K562 (cell line): ENCODE measurements around the gene NDUFAF8.
A peak's percentile ranks its signal among the peaks of the same experiment; 100 is the strongest.

ENCODE experiments used
- BRF2 ChIP-seq: IDR thresholded peaks from 3 replicates; pipeline ENCODE4 v1.6.1; 2011; ENCODE audit warnings: borderline replicate concordance, mild to moderate bottlenecking; ENCODE audit not compliant: insufficient read length, insufficient read depth
- CHD4 ChIP-seq: fragments of 200-600 bp; sonication (generic); IDR thresholded peaks from 3 replicates; pipeline ENCODE4 v1.6.1; 2012; ENCODE audit warnings: low read depth, mild to moderate bottlenecking, mixed read lengths, low read length, inconsistent platforms; ENCODE audit not compliant: insufficient read depth, insufficient replicate concordance, poor library complexity, severe bottlenecking
- GTF2F1 ChIP-seq: IDR thresholded peaks from 2 replicates; pipeline ENCODE4 v1.6.1; 2011; ENCODE audit warnings: low read depth, low read length, improper control_type of control experiment
- MAZ ChIP-seq, 2 experiments: fragments of 450-650 bp in 1 of 2; sonication (generic) in 1 of 2; formaldehyde crosslinking; IDR thresholded peaks in 1 of 2; conservative IDR thresholded peaks in 1 of 2; 2 replicates each; pipeline versions ENCODE4 v1.4.0 to v1.5.0; 2020; ENCODE audit warnings: mild to moderate bottlenecking in 1 of 2, missing genetic modification reagents in 1 of 2
- POLR2A ChIP-seq: fragments of 450-650 bp; conservative IDR thresholded peaks from 2 replicates; pipeline ENCODE4 v1.6.1; 2016
- RNF219 ChIP-seq: fragments of 250-450 bp; sonication (Bioruptor Pico); IDR thresholded peaks from 2 replicates; pipeline ENCODE4 v1.5.0; 2022; ENCODE audit warnings: mild to moderate bottlenecking
- SAP30 ChIP-seq: fragments of 200-600 bp; sonication (generic); IDR thresholded peaks from 2 replicates; pipeline ENCODE4 v1.6.1; 2012; ENCODE audit warnings: borderline replicate concordance, low read depth, mild to moderate bottlenecking, moderate library complexity, low read length, control low read depth, inconsistent platforms; ENCODE audit not compliant: insufficient read depth, poor library complexity, severe bottlenecking
- SETDB1 ChIP-seq: IDR thresholded peaks from one replicate; pipeline ENCODE4 v1.6.1; 2012; ENCODE audit warnings: low read length, control low read depth, inconsistent platforms
- SNAPC5 ChIP-seq: fragments of 250-450 bp; sonication (Bioruptor Pico); IDR thresholded peaks from 2 replicates; pipeline ENCODE4 v1.8.0; 2021; ENCODE audit warnings: moderate library complexity, mild to moderate bottlenecking, inconsistent platforms
- STAG1 ChIP-seq: sonication (generic); formaldehyde crosslinking; IDR thresholded peaks from 2 replicates; pipeline ENCODE4 v1.5.0; 2020; ENCODE audit warnings: missing genetic modification reagents, borderline replicate concordance
- THAP12 ChIP-seq: fragments of 250-450 bp; sonication (Bioruptor Pico); IDR thresholded peaks from 2 replicates; pipeline ENCODE4 v1.9.0; 2021; ENCODE audit warnings: mild to moderate bottlenecking, inconsistent platforms
- ZBTB33 ChIP-seq: sonication (generic); formaldehyde crosslinking; IDR thresholded peaks from 2 replicates; pipeline ENCODE4 v1.8.1; 2023; ENCODE audit warnings: mild to moderate bottlenecking, missing genetic modification reagents

GRCh38 chr17:81196505-81197408 lies 42.4 kb upstream of the NDUFAF8 start:
- TF ChIP-seq RNF219 (CRISPR knock-in tag), result no peak
- TF ChIP-seq STAG1 (CRISPR knock-in tag), result no peak
- no peak for TF ChIP-seq MAZ (CRISPR knock-in tag; conservative IDR thresholded peaks at IDR 0.05 in 1 of 2, IDR thresholded peaks at IDR 0.05 in 1 of 2)
- TF ChIP-seq POLR2A, result no peak
- TF ChIP-seq BRF2, result no peak
- no peak for TF ChIP-seq THAP12 (CRISPR knock-in tag)
- TF ChIP-seq SNAPC5, result no peak
- no peak for TF ChIP-seq SETDB1
- TF ChIP-seq ZBTB33 (CRISPR knock-in tag), result peak; percentile 71; the same call in 1 of the 2 replicates
- no peak for TF ChIP-seq SAP30
- TF ChIP-seq CHD4, result no peak
- no peak for TF ChIP-seq GTF2F1
